Prostate gland (tissue), 2 donors: Measurements from ENCODE around the gene GABPB2.

Experiments used
- POLR2A ChIP-seq: fragments of 450-650 bp; IDR thresholded peaks from one replicate; pipeline ENCODE4 v1.6.1; 2016; ENCODE audit warnings: antibody characterized with exemption, mild to moderate bottlenecking
- TF ChIP-seq, protein P1 (sequence below), 4 experiments: fragments of 200-600 bp in 2 of 4; fragments of 450-650 bp in 2 of 4; sonication (generic) in 2 of 4; IDR thresholded peaks; 1 replicate in 3 of 4; 2 replicates in 1 of 4; pipeline ENCODE4 v1.5.1; 2016 to 2019; ENCODE audit warnings: antibody characterized with exemption in 4 of 4, mild to moderate bottlenecking in 2 of 4, moderate library complexity in 2 of 4

DNA sequence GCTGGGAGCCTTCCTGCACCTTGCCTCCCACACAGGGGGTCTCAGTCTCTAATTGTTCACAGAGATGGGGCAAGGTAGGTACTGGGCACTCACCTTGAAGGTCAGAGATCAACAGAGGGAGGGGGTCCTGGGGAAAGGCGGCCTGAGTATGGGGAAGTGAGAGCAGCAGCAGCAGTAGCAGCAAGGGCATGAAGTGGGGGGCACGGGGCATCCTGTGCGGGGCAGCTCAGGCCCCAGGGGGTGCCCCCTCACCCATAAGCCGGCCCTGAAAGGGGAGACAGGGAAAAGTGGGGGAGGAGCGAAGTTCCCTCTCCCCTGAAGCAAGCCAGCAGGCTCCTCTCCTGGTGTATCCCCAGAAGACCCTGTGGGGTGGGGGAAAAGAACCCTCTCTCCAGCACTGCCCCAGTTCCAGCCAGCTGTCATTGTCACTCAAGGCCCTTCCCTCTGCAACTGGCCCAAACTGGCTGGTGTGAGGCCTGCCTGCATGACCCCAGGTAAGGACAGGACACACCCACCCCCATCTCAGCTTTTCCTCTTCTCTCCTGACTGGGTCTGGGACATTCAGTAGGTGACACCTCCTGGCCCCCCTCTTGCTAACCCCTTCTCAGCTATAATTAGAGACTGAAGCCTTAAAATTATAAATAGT lies 72.0 kb downstream of the GABPB2 start:
- TF ChIP-seq, protein P1, sequence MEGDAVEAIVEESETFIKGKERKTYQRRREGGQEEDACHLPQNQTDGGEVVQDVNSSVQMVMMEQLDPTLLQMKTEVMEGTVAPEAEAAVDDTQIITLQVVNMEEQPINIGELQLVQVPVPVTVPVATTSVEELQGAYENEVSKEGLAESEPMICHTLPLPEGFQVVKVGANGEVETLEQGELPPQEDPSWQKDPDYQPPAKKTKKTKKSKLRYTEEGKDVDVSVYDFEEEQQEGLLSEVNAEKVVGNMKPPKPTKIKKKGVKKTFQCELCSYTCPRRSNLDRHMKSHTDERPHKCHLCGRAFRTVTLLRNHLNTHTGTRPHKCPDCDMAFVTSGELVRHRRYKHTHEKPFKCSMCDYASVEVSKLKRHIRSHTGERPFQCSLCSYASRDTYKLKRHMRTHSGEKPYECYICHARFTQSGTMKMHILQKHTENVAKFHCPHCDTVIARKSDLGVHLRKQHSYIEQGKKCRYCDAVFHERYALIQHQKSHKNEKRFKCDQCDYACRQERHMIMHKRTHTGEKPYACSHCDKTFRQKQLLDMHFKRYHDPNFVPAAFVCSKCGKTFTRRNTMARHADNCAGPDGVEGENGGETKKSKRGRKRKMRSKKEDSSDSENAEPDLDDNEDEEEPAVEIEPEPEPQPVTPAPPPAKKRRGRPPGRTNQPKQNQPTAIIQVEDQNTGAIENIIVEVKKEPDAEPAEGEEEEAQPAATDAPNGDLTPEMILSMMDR (IDR thresholded peaks at IDR 0.05): no peak
- TF ChIP-seq POLR2A: no peak
